HG03521 (cell line): ENCODE measurements around the gene NBPF15.
"Not testable (repeated sequence)": the region's sequence is repeated elsewhere in the genome, so short reads cannot be mapped to it uniquely, and the experiment has no call there.

ENCODE experiments used
- ATAC-seq: cut with Tn5 transposase; IDR thresholded peaks from one replicate; pipeline ENCODE4 v1.9.1; 2021; ENCODE audit warnings: mild to moderate bottlenecking, moderate library complexity; ENCODE audit not compliant: unreplicated experiment

The NBPF15 gene

GRCh38 chr1:144461136-144461759 lies at the start of gene NBPF15:
Gene NBPF15, minus strand, starts transcription at chr1:144461669. Its CDS starts 21,666 bp downstream, at chr1:144440003.
- peak; percentile 82 for ATAC-seq

GRCh38 chr1:144496429-144496828 lies 35.0 kb upstream of the NBPF15 start:
- not testable (repeated sequence) for ATAC-seq

GRCh38 chr1:144494130-144494529 lies 32.7 kb upstream of the NBPF15 start:
- ATAC-seq: not testable (repeated sequence)

GRCh38 chr1:144490394-144490793 lies 28.9 kb upstream of the NBPF15 start:
- not testable (repeated sequence) for ATAC-seq

GRCh38 chr1:144487002-144487401 lies 25.5 kb upstream of the NBPF15 start:
- not testable (repeated sequence) for ATAC-seq

- ATAC-seq: not testable (repeated sequence)
Observed at GRCh38 chr1:144485048-144485993, 23.9 kb upstream of the NBPF15 start.

GRCh38 chr1:144473897-144474296 lies 12.4 kb upstream of the NBPF15 start:
- ATAC-seq: not testable (repeated sequence)

GRCh38 chr1:144471434-144471833 lies 10.0 kb upstream of the NBPF15 start:
- ATAC-seq: not testable (repeated sequence)

- ATAC-seq: peak; percentile 13
Observed at GRCh38 chr1:144461778-144462177, 309 bp upstream of the NBPF15 start.

GRCh38 chr1:144460686-144461085 lies 783 bp downstream of the NBPF15 start:
- ATAC-seq: not testable (repeated sequence)

- not testable (repeated sequence) for ATAC-seq
Observed at GRCh38 chr1:144442402-144442801, 19.1 kb downstream of the NBPF15 start.

- ATAC-seq: not testable (repeated sequence)
Observed at GRCh38 chr1:144439737-144440136, 21.7 kb downstream of the NBPF15 start.

- ATAC-seq: not testable (repeated sequence)
Observed at GRCh38 chr1:144418891-144419694, 42.4 kb downstream of the NBPF15 start.

- ATAC-seq: peak; percentile 11
Observed at GRCh38 chr1:144413404-144414118, 47.9 kb downstream of the NBPF15 start.

GRCh38 chr1:144412491-144413403 lies 48.7 kb downstream of the NBPF15 start:
- ATAC-seq: peak; percentile 69

GRCh38 chr1:144412068-144412471 lies 49.4 kb downstream of the NBPF15 start:
- peak; percentile 50 for ATAC-seq

GRCh38 chr1:144402807-144403206 lies 58.7 kb downstream of the NBPF15 start:
- not testable (repeated sequence) for ATAC-seq

- ATAC-seq: not testable (repeated sequence)
Observed at GRCh38 chr1:144371651-144372050, 89.8 kb downstream of the NBPF15 start.
